ENCODE results near the gene CAPN15.

DNA sequence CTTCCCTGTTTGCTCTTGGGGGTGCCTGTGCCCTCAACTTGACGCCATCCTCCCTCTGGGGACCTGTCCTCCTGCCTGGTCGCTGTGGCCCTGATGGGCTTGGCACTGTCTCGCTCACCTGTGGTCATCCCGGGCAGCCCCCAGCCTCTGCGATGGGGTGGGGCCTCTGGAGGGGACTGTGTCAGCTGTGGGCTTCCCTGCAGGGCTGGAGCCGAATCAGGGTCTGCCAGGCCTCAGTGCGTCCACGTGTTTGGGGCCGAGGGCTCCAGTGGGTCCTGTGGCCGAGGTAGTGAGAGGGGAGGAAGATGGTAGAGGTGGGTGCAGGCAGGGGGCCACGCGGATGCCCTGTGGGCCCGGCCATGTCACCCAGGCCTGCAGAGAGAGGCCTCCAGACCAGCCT lies 50.3 kb downstream of the CAPN15 start:
- TF ChIP-seq, protein P1, sequence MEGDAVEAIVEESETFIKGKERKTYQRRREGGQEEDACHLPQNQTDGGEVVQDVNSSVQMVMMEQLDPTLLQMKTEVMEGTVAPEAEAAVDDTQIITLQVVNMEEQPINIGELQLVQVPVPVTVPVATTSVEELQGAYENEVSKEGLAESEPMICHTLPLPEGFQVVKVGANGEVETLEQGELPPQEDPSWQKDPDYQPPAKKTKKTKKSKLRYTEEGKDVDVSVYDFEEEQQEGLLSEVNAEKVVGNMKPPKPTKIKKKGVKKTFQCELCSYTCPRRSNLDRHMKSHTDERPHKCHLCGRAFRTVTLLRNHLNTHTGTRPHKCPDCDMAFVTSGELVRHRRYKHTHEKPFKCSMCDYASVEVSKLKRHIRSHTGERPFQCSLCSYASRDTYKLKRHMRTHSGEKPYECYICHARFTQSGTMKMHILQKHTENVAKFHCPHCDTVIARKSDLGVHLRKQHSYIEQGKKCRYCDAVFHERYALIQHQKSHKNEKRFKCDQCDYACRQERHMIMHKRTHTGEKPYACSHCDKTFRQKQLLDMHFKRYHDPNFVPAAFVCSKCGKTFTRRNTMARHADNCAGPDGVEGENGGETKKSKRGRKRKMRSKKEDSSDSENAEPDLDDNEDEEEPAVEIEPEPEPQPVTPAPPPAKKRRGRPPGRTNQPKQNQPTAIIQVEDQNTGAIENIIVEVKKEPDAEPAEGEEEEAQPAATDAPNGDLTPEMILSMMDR (conservative IDR thresholded peaks at IDR 0.05; ENCODE audit: low read depth, low read length): no peak
- TF ChIP-seq CEBPB (IDR thresholded peaks at IDR 0.05; ENCODE audit: low read depth, low read length) (no peak), MAFK (IDR thresholded peaks at IDR 0.05; ENCODE audit: low read depth, low read length) (no peak), RAD21 (IDR thresholded peaks at IDR 0.05; ENCODE audit: low read length) (no peak)

All from IMR-90 (cell line).